OCI-LY7 (cell line): ENCODE data around the gene ARMH4. TPM values are rescaled to one million over a fixed set of nuclear protein-coding genes. Genes with fewer than 3 reads are reported as not detected.

Source experiments
- BruUV-seq: library from RNA; stranded (reverse); fragments of 400-500 nt; replicated peaks from 2 replicates; lab custom pipeline; 2021; lab: Mats Ljungman, UMichigan
- CTCF ChIA-PET: fragments of 300-600 bp; sonication (Branson Sonifier 250); formaldehyde crosslinking; loops from one replicate; lab custom pipeline; 2022; ENCODE audit warnings: antibody characterized with exemption; ENCODE audit not compliant: unreplicated experiment; lab: Charles Lee
- POLR2A ChIA-PET: fragments of 300-600 bp; sonication (Branson Sonifier 250); formaldehyde crosslinking; loops from one replicate; lab custom pipeline; 2022; ENCODE audit warnings: antibody characterized with exemption; lab: Charles Lee
- DNase-seq: peaks from one replicate; pipeline ENCODE4 v3.0.0-alpha.2; 2015; ENCODE audit warnings: low spot score
- H2AFZ ChIP-seq: fragments of 200-600 bp; sonication (generic), shearing (Covaris generic); 2 replicates; pipeline ENCODE4 v1.6.1; 2014; ENCODE audit warnings: mild to moderate bottlenecking, antibody characterized with exemption, low read length, moderate library complexity
- H3K27ac ChIP-seq: fragments of 200-600 bp; sonication (generic); 2 replicates; pipeline ENCODE4 v1.5.1; 2014; ENCODE audit warnings: mixed run types, low read depth, mild to moderate bottlenecking, moderate library complexity, low read length, inconsistent platforms; ENCODE audit not compliant: poor library complexity, severe bottlenecking
- H3K36me3 ChIP-seq: fragments of 200-600 bp; sonication (generic); 2 replicates; pipeline ENCODE4 v1.6.1; 2014; ENCODE audit warnings: mild to moderate bottlenecking, antibody characterized with exemption, low read length, moderate library complexity, mixed read lengths; ENCODE audit not compliant: insufficient read depth
- H3K4me1 ChIP-seq: fragments of 200-600 bp; sonication (generic); 2 replicates; pipeline ENCODE4 v1.5.1; 2014; ENCODE audit warnings: mild to moderate bottlenecking, low read length; ENCODE audit not compliant: insufficient read depth, poor library complexity, severe bottlenecking
- H3K4me2 ChIP-seq: fragments of 200-600 bp; sonication (generic); 2 replicates; pipeline ENCODE4 v1.6.1; 2014; ENCODE audit warnings: mild to moderate bottlenecking, low read length
- H3K4me3 ChIP-seq: fragments of 200-600 bp; sonication (generic); 2 replicates; pipeline ENCODE4 v1.5.1; 2014; ENCODE audit warnings: mild to moderate bottlenecking, low read depth, low read length; ENCODE audit not compliant: poor library complexity, severe bottlenecking
- H3K79me2 ChIP-seq: fragments of 200-600 bp; sonication (generic); 2 replicates; pipeline ENCODE4 v1.6.1; 2016; ENCODE audit warnings: low read depth, mild to moderate bottlenecking, low read length, moderate library complexity, mixed read lengths; ENCODE audit not compliant: insufficient read depth
- H3K9me2 ChIP-seq: fragments of 200-600 bp; sonication (generic); 2 replicates; pipeline ENCODE4 v1.6.1; 2016; ENCODE audit warnings: mild to moderate bottlenecking, low read length, mixed read lengths; ENCODE audit not compliant: insufficient read depth
- H3K9me3 ChIP-seq: fragments of 200-600 bp; sonication (generic); 2 replicates; pipeline ENCODE4 v1.6.1; 2014; ENCODE audit warnings: mild to moderate bottlenecking, mixed run types, low read length, mixed read lengths
- H4K20me1 ChIP-seq: fragments of 200-600 bp; sonication (generic); 2 replicates; pipeline ENCODE4 v1.6.1; 2014; ENCODE audit warnings: mild to moderate bottlenecking, antibody characterized with exemption, low read length, moderate library complexity, mixed read lengths; ENCODE audit not compliant: insufficient read depth
- EZH2phosphoT487 ChIP-seq: fragments of 200-600 bp; sonication (generic); IDR thresholded peaks from 2 replicates; pipeline ENCODE4 v1.6.1; 2018; ENCODE audit warnings: low read depth, borderline replicate concordance, mild to moderate bottlenecking, mixed run types, antibody characterized with exemption, low read length, moderate library complexity, mixed read lengths
- intact Hi-C: fragments of 100-400 bp; cut with micrococcal nuclease; formaldehyde crosslinking; loops from one replicate; pipeline ENCODE4 v1.10.0; 2022; ENCODE audit not compliant: unreplicated experiment
- total RNA-seq, 2 experiments: library from RNA; depleted of rRNA in 1 of 2; stranded (reverse); fragments of >200 nt in 1 of 2; shearing (Covaris generic) in 1 of 2; gene quantifications; 2 replicates each; pipeline ENCODE4 v1.2.3, GENCODE V29; 2014 to 2022
- TF ChIP-seq, protein P1 (sequence below): fragments of 200-600 bp; sonication (generic); conservative IDR thresholded peaks from 2 replicates; pipeline ENCODE4 v1.5.1; 2014; ENCODE audit warnings: mild to moderate bottlenecking, antibody characterized with exemption, low read length, moderate library complexity, mixed read lengths

The ARMH4 gene
- total RNA-seq, 2 experiments from 2014 or later, result 0.25 TPM; not detected in 1

DNA sequence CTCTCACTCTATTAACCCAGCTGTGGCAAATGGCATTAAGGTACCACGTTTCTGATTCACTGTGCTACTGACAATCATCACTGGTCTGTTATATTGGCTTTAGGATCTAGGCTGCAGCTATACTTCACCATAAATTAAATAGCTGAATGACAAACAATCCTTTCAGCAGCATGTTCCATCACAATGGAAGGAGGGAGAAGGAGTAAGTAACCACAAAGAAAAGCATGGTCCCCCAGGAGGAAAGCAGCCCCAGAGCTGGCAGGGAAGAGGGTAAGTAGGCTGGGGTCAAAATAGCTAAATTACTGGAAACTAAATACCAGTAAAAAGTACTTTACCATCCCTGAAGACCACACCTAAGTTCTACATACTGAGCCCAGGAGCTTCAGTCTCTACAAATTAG lies 2.8 kb downstream of the ARMH4 start:
- no TSS peak for BruUV-seq
- no peak for DNase-seq
- peaks cover 5% of the 10 kb centered on the region for H3K4me1 ChIP-seq
- no peak overlapping the region for H3K4me3 ChIP-seq
- intact Hi-C loops, result no loop called here
- no peak for TF ChIP-seq EZH2phosphoT487
- TF ChIP-seq, protein P1, sequence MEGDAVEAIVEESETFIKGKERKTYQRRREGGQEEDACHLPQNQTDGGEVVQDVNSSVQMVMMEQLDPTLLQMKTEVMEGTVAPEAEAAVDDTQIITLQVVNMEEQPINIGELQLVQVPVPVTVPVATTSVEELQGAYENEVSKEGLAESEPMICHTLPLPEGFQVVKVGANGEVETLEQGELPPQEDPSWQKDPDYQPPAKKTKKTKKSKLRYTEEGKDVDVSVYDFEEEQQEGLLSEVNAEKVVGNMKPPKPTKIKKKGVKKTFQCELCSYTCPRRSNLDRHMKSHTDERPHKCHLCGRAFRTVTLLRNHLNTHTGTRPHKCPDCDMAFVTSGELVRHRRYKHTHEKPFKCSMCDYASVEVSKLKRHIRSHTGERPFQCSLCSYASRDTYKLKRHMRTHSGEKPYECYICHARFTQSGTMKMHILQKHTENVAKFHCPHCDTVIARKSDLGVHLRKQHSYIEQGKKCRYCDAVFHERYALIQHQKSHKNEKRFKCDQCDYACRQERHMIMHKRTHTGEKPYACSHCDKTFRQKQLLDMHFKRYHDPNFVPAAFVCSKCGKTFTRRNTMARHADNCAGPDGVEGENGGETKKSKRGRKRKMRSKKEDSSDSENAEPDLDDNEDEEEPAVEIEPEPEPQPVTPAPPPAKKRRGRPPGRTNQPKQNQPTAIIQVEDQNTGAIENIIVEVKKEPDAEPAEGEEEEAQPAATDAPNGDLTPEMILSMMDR, result no peak
- H3K27ac ChIP-seq, result no peak overlapping the region
- no peak overlapping the region for H2AFZ ChIP-seq
- no peak overlapping the region for H3K4me2 ChIP-seq
- H4K20me1 ChIP-seq, result no peaks in the 10 kb centered on the region
- no peaks in the 10 kb centered on the region for H3K79me2 ChIP-seq
- POLR2A ChIA-PET, result interaction anchor here (0.7 kb wide), 1 partner anchor 1485 kb away, joined by 3 read pairs; no protein-coding TSS in a partner anchor
- no peaks in the 10 kb centered on the region for H3K9me3 ChIP-seq
- H3K9me2 ChIP-seq, result no peaks in the 10 kb centered on the region
- CTCF ChIA-PET, result no interaction called here
- H3K36me3 ChIP-seq, result no peaks in the 10 kb centered on the region

DNA sequence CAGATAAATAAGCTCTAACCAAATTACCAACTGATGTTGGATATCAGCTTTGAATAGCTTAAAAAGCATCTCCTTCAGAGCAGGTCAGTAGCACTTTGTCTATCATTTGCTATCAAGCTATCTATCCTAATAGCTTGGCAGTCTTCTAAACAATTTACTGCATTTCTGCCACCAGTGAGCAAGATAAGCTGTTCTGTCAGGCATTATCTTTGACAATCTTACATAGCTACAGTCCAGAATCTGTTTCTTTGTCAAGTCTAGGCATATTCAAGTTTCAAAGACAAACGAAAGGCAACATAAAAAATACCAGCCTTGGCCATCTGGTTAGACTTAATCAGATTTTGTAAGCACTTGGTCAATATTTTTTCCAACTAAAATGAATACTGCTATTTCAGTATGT lies 5.6 kb downstream of the ARMH4 start:
- BruUV-seq, result no TSS peak
- H3K79me2 ChIP-seq, result no peaks in the 10 kb centered on the region
- no peaks in the 10 kb centered on the region for H3K36me3 ChIP-seq
- CTCF ChIA-PET, result no interaction called here
- H3K4me2 ChIP-seq, result no peak overlapping the region
- H3K9me3 ChIP-seq, result no peaks in the 10 kb centered on the region
- intact Hi-C loops, result no loop called here
- H3K9me2 ChIP-seq, result no peaks in the 10 kb centered on the region
- H3K4me1 ChIP-seq, result no peaks in the 10 kb centered on the region
- no peak for DNase-seq
- H4K20me1 ChIP-seq, result no peaks in the 10 kb centered on the region
- TF ChIP-seq, protein P1, result no peak
- POLR2A ChIA-PET, result interaction anchor here (0.6 kb wide), 1 partner anchor 83 kb away, joined by 7 read pairs; no protein-coding TSS in a partner anchor
- no peak overlapping the region for H2AFZ ChIP-seq
- H3K27ac ChIP-seq, result no peak overlapping the region
- H3K4me3 ChIP-seq, result no peak overlapping the region

DNA sequence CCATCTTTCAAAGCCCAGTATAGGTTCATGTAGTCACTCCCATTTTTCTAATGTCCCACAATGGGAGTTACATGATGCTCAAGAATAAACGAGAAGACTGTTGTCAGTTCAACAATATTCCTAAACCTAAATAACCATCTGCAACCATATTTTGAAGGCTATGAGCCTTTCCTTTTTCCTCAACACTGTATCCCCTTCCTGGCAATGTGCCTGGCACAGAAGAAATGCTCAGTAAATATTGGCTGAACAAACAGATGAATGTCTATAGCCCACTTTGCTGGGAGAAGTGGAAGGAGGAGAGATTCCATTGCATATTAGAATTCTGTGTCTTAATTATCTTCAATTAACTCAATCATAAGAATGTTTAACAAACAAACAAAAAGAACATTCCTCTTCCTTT lies 6.1 kb downstream of the ARMH4 start:
- H3K9me3 ChIP-seq, result no peaks in the 10 kb centered on the region
- no peak for DNase-seq
- no peak overlapping the region for H3K4me3 ChIP-seq
- H3K9me2 ChIP-seq, result no peaks in the 10 kb centered on the region
- intact Hi-C loops, result no loop called here
- H3K79me2 ChIP-seq, result no peaks in the 10 kb centered on the region
- TF ChIP-seq EZH2phosphoT487, result no peak
- TF ChIP-seq, protein P1, result no peak
- ChIA-PET CTCF (no interaction called here), POLR2A (interaction anchor here (0.6 kb wide), 1 partner anchor 83 kb away, joined by 7 read pairs; no protein-coding TSS in a partner anchor)
- no peaks in the 10 kb centered on the region for H3K4me1 ChIP-seq
- H2AFZ ChIP-seq, result no peak overlapping the region
- BruUV-seq, result no TSS peak
- H3K36me3 ChIP-seq, result no peaks in the 10 kb centered on the region
- H3K27ac ChIP-seq, result no peak overlapping the region
- no peaks in the 10 kb centered on the region for H4K20me1 ChIP-seq
- H3K4me2 ChIP-seq, result no peak overlapping the region
